Spleen (tissue), 11 donors: ENCODE measurements around the gene SSTR3. TPM values are rescaled to one million over a fixed set of nuclear protein-coding genes. Genes with fewer than 3 reads are reported as not detected.

ENCODE experiments used
- DNase-seq: peaks from one replicate; pipeline ENCODE4 v3.0.0-alpha.2; 2020
- H3K27ac ChIP-seq, 8 donors: fragments of 200-600 bp; sonication (generic) in 7 of 8; 1 replicate in 4 of 8; 2 replicates in 4 of 8; pipeline versions ENCODE4 v1.5.0 to v1.8.0; 2016 to 2021; ENCODE audit warnings: inconsistent platforms in 4 of 8, mild to moderate bottlenecking in 4 of 8, moderate library complexity in 1 of 8
- H3K27me3 ChIP-seq, 7 donors: fragments of 200-600 bp; sonication (generic) in 6 of 7; replicated peaks in 1 of 7; 1 replicate in 4 of 7; 2 replicates in 3 of 7; pipeline versions ENCODE4 v1.5.0 to v1.8.0; 2016 to 2021; ENCODE audit warnings: inconsistent platforms in 3 of 7, mild to moderate bottlenecking in 1 of 7
- H3K36me3 ChIP-seq, 6 donors: fragments of 200-600 bp; sonication (generic) in 5 of 6; 1 replicate in 4 of 6; 2 replicates in 2 of 6; pipeline versions ENCODE4 v1.5.0 to v1.8.0; 2016 to 2021; ENCODE audit warnings: inconsistent platforms in 2 of 6
- H3K4me1 ChIP-seq, 6 donors: fragments of 200-600 bp; sonication (generic) in 5 of 6; 1 replicate in 3 of 6; 2 replicates in 3 of 6; pipeline versions ENCODE4 v1.5.0 to v1.8.0; 2016 to 2021; ENCODE audit warnings: inconsistent platforms in 3 of 6
- H3K4me3 ChIP-seq, 8 donors: fragments of 200-600 bp; sonication (generic) in 7 of 8; 1 replicate in 4 of 8; 2 replicates in 4 of 8; pipeline versions ENCODE4 v1.5.0 to v1.8.0; 2016 to 2021; ENCODE audit warnings: inconsistent platforms in 4 of 8, mild to moderate bottlenecking in 4 of 8, moderate library complexity in 2 of 8
- H3K9me3 ChIP-seq, 8 donors: fragments of 200-600 bp; sonication (generic) in 7 of 8; 1 replicate in 4 of 8; 2 replicates in 4 of 8; pipeline versions ENCODE4 v1.5.0 to v1.8.0; 2016 to 2021; ENCODE audit warnings: inconsistent platforms in 4 of 8
- CTCF ChIP-seq, 11 experiments: fragments of 200-600 bp in 7 of 11; fragments of 450-650 bp in 4 of 11; sonication (generic) in 4 of 11; IDR thresholded peaks in 8 of 11; conservative IDR thresholded peaks in 3 of 11; 1 replicate in 7 of 11; 2 replicates in 4 of 11; pipeline versions ENCODE4 v1.4.0 to v1.8.0; 2016 to 2021; ENCODE audit warnings: antibody characterized with exemption in 11 of 11, inconsistent platforms in 4 of 11, mild to moderate bottlenecking in 1 of 11
- POLR2A ChIP-seq, 3 donors: fragments of 450-650 bp; IDR thresholded peaks; one replicate each; pipeline ENCODE4 v1.5.1; 2017; ENCODE audit warnings: antibody characterized with exemption in 3 of 3, mild to moderate bottlenecking in 1 of 3
- POLR2AphosphoS5 ChIP-seq, 3 donors: sonication (generic); formaldehyde crosslinking; IDR thresholded peaks; one replicate each; pipeline ENCODE4 v1.5.1; 2017; ENCODE audit warnings: antibody characterized with exemption in 3 of 3
- WGBS, 5 donors: extraction: QIAGEN DNeasy Blood & Tissue Kit in 3 of 5; methylation state at CpG; one replicate each; pipeline versions ENCODE4 v1.1.5 to v1.1.7; 2013 to 2018; 5-methylcytosine and 5-hydroxymethylcytosine counted together
- intact Hi-C: fragments of 100-400 bp; cut with DNase I; formaldehyde crosslinking; loops from one replicate; pipeline ENCODE4 v1.15.0; 2023; ENCODE audit warnings: low total_unique reads
- polyA plus RNA-seq, 3 donors: library from polyadenylated mRNA; stranded (reverse); fragments of 200-250 nt; gene quantifications; one replicate each; pipeline ENCODE4 v1.2.1, GENCODE V29; 2013
- total RNA-seq, 7 donors: library from RNA; depleted of rRNA in 3 of 7; stranded (reverse); fragments of >200 nt in 3 of 7; fragmentation: NEBNext Ultra II Directional in 4 of 7; extraction: Animal tissue kit (Norgen Biotek cat#: 25700) in 4 of 7; gene quantifications; one replicate each; pipeline versions ENCODE4 v1.1.0 to v1.2.1, GENCODE V29; 2016 to 2021
- donor health status: healthy with polysubstance abuse.
- donor health status: DM: no; HTN: no; CAD: no; lungs with moderate emphysema.
- donor health status: DM: no; HTN: no; CAD: no.
- donor health status: Bipolar disorder and iron deficiency.
- donor health status: healthy.
- donor health status: DM: no; HTN: no; CAD: no.
- donor health status: DM: yes; HTN: yes; CAD: no.

SSTR3 gene
- total and polyA plus RNA-seq, 10 donors, result 0.56 to 2.0 (median 1.1) TPM

DNA sequence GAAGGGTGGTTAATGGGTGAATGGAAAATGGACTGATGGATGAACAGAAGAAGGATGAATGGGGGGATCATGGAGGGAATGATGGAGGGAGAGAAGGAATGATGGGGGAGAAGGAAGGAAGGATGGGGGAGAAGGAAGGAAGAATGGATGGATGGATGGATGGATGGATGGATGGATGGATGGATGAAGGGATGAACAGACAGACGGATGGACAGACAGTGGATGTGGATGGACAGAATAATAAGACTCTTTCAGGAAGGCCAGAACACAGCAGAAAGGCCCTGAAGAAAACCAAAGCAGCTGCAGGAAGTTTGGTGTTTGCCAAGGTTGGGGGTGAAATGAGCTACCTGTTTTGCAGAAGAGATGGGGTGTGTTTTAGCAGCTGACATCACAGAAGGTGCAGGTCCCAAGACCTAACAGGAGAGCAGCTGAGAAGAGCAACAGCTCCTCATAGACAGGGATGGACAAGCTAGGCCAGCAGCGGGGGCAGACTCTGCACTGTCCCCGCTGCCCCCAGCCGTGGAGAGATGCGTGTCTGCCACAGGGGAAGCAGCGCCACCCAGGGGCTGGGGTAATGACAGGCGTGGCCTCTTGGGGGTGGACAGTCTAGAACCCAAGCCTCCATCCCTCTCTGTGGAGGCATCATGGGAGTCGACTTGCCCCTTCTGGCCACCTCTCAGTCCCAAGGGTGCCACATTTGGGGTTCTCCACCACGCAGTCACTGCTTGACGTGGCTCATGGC is 42.2 kb downstream of the SSTR3 start:
- 85 to 90% (median 86%) methylated on average over 10 of the region's 10 CpGs for WGBS, 5 donors
- Histone ChIP-seq H3K4me3 (no peak overlapping the region), H3K27me3 (no peaks in the 10 kb centered on the region), H3K4me1 (peaks cover 13 to 57% (median 31%) of the 10 kb centered on the region in 6 donors), H3K27ac (peak overlapping the region in 4 of 8 donors; percentile 7 to 65 (median 28)), H3K9me3 (no peaks in the 10 kb centered on the region), H3K36me3 (no peaks in the 10 kb centered on the region)
- DNase-seq, result peak; percentile 66
- TF ChIP-seq POLR2AphosphoS5 (IDR thresholded peaks at IDR 0.05) (no peak), POLR2A (IDR thresholded peaks at IDR 0.05) (no peak), CTCF (IDR thresholded peaks at IDR 0.05 in 8 of 11, conservative IDR thresholded peaks at IDR 0.05 in 3 of 11) (no peak)
- intact Hi-C loops, result no loop called here

DNA sequence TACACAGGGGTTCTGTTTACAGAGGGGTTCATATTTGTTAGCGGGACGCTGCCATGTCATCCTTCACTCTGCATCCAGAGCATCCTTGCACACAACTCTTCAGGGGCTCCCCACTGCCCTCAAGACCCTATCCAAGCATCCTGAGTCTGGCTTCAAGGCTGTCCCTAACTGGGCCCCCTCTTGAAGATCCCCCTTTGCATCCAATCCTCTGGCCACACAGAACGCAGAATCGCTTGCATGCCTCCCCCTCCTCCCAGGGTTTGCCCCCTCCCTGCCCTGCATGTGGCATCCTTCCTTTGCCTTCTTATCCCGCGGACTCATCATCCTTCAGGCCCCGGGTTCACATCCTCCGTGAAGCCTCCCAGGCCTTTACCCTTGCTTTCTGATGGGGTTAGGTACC is 42.9 kb downstream of the SSTR3 start:
- no peaks in the 10 kb centered on the region for H3K36me3 ChIP-seq
- peak overlapping the region in 2 of 8 donors; percentile 31 to 65 for H3K27ac ChIP-seq
- DNase-seq, result peak; percentile 40
- intact Hi-C loops, result no loop called here
- no peak overlapping the region for H3K4me3 ChIP-seq
- TF ChIP-seq CTCF (IDR thresholded peaks at IDR 0.05 in 8 of 11, conservative IDR thresholded peaks at IDR 0.05 in 3 of 11) (no peak), POLR2A (IDR thresholded peaks at IDR 0.05) (no peak), POLR2AphosphoS5 (IDR thresholded peaks at IDR 0.05) (no peak)
- 87 to 96% (median 93%) methylated on average over 8 of the region's 8 CpGs for WGBS, 5 donors
- peaks cover 13 to 61% (median 37%) of the 10 kb centered on the region in 6 donors for H3K4me1 ChIP-seq
- H3K27me3 ChIP-seq, result no peaks in the 10 kb centered on the region
- no peaks in the 10 kb centered on the region for H3K9me3 ChIP-seq

DNA sequence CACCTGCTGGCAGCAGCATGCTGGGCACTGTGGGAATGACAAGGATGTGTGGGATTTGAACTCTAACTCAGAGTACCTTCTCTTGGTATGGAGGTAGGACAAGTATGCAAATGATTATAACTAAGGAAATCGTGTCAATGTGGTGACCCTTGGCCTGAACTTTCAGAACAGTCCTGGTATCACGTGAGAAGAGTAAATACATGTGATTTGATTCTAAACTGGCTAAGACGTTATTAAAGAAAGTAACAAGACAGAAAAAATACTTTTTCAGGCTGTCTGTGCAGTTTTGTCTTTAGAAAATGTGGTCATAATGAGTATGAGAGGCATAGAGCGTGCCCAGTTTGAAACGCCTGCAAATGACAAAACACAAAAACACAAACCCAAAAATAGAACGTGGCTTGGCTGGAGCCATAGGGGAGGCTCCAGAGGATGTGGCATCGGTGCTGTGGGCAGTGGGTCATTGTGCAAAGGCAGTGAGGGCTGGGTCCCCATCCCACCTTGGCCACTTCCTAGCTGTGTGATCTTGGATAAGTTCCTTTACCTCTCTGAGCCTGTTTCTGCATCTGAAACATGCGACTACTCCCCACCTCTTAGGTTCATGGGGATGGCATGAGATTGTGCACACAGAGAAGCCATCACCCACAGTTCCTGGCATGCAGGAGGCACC is 44.2 kb downstream of the SSTR3 start:
- H3K27me3 ChIP-seq, result no peaks in the 10 kb centered on the region
- peaks cover 13 to 74% (median 49%) of the 10 kb centered on the region in 6 donors for H3K4me1 ChIP-seq
- no peaks in the 10 kb centered on the region for H3K9me3 ChIP-seq
- peak overlapping the region in 6 of 8 donors; percentile 61 to 87 (median 76) for H3K27ac ChIP-seq
- intact Hi-C loops, result loop anchor here (2.0 kb wide), 1 partner anchor 29 kb away; no protein-coding TSS in a partner anchor
- DNase-seq, result peak; percentile 47
- H3K4me3 ChIP-seq, result peak overlapping the region in 2 of 8 donors; percentile 17 to 61
- H3K36me3 ChIP-seq, result no peaks in the 10 kb centered on the region
- WGBS, 5 donors, result 46 to 57% (median 50%) methylated on average over 8 of the region's 8 CpGs
- TF ChIP-seq CTCF (IDR thresholded peaks at IDR 0.05 in 8 of 11, conservative IDR thresholded peaks at IDR 0.05 in 3 of 11) (no peak), POLR2AphosphoS5 (IDR thresholded peaks at IDR 0.05) (no peak), POLR2A (IDR thresholded peaks at IDR 0.05) (no peak)
